Activated naive CD4-positive, alpha-beta T cell treated with anti-CD3 and anti-CD28 coated beads, Interleukin-2, amount 50 U/mL, for 24 hours (primary cell): ENCODE measurements around the gene GABRG3.
"Not testable (repeated sequence)": the region's sequence is repeated elsewhere in the genome, so short reads cannot be mapped to it uniquely, and the experiment has no call there.

Experiments
- H3K27ac Mint-ChIP-seq: one replicate; pipeline ENCODE4 v1.8.0; 2021; ENCODE audit warnings: mild to moderate bottlenecking, mixed read lengths
- H3K27me3 Mint-ChIP-seq: one replicate; pipeline ENCODE4 v1.8.0; 2021; ENCODE audit warnings: mixed read lengths
- H3K36me3 Mint-ChIP-seq: one replicate; pipeline ENCODE4 v1.8.0; 2021; ENCODE audit warnings: mixed read lengths
- H3K4me1 Mint-ChIP-seq: one replicate; pipeline ENCODE4 v1.8.0; 2021; ENCODE audit warnings: mixed read lengths
- H3K4me3 Mint-ChIP-seq: one replicate; pipeline ENCODE4 v1.8.0; 2021; ENCODE audit warnings: mild to moderate bottlenecking, mixed read lengths
- H3K9me3 Mint-ChIP-seq: one replicate; pipeline ENCODE4 v1.8.0; 2021; ENCODE audit warnings: mixed read lengths

GABRG3 gene

GRCh38 chr15:26971271-26972018, 464 bp downstream of the GABRG3 start:
- Mint-ChIP-seq H3K4me3 (no peak overlapping the region), H3K36me3 (no peaks in the 10 kb centered on the region), H3K27ac (no peak overlapping the region), H3K9me3 (no peaks in the 10 kb centered on the region), H3K4me1 (no peaks in the 10 kb centered on the region), H3K27me3 (peaks cover 25% of the 10 kb centered on the region)

DNA sequence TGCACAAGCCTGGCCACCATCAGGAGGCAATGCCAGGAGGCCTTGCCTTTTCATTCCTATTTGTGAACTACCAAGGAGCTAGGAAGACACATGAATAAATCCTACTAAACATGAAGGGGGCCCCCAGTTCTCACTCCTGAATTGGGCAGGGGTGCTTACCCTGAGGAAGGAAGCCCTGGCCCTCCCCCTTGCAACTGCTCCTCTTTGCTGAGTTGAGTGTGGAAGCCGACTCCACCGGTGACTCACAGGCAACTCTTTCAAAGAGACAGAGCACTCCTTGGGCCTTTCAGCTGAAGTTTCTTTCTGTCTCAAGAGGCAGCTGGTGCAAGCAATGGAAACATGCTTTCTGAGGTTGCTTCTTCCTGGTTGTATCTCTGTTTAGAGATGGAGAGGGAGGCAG, 1.7 kb downstream of the GABRG3 start:
- H3K4me3 Mint-ChIP-seq = no peak overlapping the region
- no peak overlapping the region for H3K27ac Mint-ChIP-seq
- no peaks in the 10 kb centered on the region for H3K36me3 Mint-ChIP-seq
- no peaks in the 10 kb centered on the region for H3K4me1 Mint-ChIP-seq
- H3K9me3 Mint-ChIP-seq = peaks cover 3% of the 10 kb centered on the region
- peaks cover 25% of the 10 kb centered on the region for H3K27me3 Mint-ChIP-seq

GRCh38 chr15:26974120-26974780, 3.3 kb downstream of the GABRG3 start:
- H3K9me3 Mint-ChIP-seq = peaks cover 3% of the 10 kb centered on the region
- H3K27me3 Mint-ChIP-seq = peaks cover 20% of the 10 kb centered on the region
- no peaks in the 10 kb centered on the region for H3K36me3 Mint-ChIP-seq
- H3K27ac Mint-ChIP-seq = no peak overlapping the region
- no peak overlapping the region for H3K4me3 Mint-ChIP-seq
- no peaks in the 10 kb centered on the region for H3K4me1 Mint-ChIP-seq

DNA sequence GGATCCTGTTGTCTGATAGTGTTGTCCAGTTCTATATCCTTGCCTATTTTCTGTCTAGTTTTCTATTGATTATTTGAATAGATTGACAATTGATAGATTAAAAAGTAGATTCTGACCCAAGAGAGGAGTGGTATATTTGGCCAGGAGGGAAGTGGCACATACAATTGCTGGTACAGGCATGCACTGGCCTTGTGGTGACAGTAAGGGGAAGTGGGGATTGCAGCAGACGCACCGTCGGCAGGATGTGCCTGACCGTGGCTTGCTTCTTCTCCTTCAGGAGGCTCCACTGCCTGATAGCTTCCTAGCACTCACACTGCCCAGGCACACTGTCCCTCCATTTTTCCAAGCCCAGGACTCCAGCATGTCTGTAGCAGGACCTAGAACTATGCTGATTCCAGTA, 10.5 kb downstream of the GABRG3 start:
- Mint-ChIP-seq H3K4me1 (no peaks in the 10 kb centered on the region), H3K36me3 (no peaks in the 10 kb centered on the region), H3K27ac (no peak overlapping the region), H3K9me3 (peaks cover 3% of the 10 kb centered on the region), H3K27me3 (no peaks in the 10 kb centered on the region), H3K4me3 (no peak overlapping the region)

GRCh38 chr15:26983822-26984221, 12.8 kb downstream of the GABRG3 start:
- no peak overlapping the region for H3K4me3 Mint-ChIP-seq
- peaks cover 10% of the 10 kb centered on the region for H3K9me3 Mint-ChIP-seq
- no peak overlapping the region for H3K27ac Mint-ChIP-seq
- H3K27me3 Mint-ChIP-seq = no peaks in the 10 kb centered on the region
- H3K36me3 Mint-ChIP-seq = no peaks in the 10 kb centered on the region
- H3K4me1 Mint-ChIP-seq = no peaks in the 10 kb centered on the region

GRCh38 chr15:26985050-26985449, 14.1 kb downstream of the GABRG3 start:
- Mint-ChIP-seq H3K27ac (no peak overlapping the region), H3K4me1 (no peaks in the 10 kb centered on the region), H3K27me3 (no peaks in the 10 kb centered on the region), H3K9me3 (peaks cover 10% of the 10 kb centered on the region), H3K4me3 (no peak overlapping the region), H3K36me3 (no peaks in the 10 kb centered on the region)

DNA sequence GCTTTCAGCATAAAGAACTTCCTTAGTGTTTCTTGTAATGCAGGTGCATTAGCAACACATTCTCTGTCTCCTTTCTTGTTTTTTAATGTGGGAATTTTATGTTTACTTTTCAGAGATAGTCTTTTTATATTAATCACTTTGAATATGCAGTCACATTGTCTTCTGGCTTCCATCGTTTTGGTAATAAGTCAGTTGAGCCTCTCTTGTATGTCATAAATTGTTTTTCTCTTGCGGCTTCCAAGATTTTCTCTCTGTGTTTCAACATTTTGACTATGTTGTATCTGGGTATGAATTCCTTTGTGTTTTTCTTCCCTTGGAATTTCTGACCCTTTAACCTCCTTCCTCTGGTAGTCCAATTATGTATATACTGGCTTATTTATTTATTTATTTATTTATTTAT, 25.3 kb downstream of the GABRG3 start:
- peaks cover 36% of the 10 kb centered on the region for H3K9me3 Mint-ChIP-seq
- H3K36me3 Mint-ChIP-seq = peaks cover 2% of the 10 kb centered on the region
- no peak overlapping the region for H3K4me3 Mint-ChIP-seq
- H3K4me1 Mint-ChIP-seq = no peaks in the 10 kb centered on the region
- peaks cover 3% of the 10 kb centered on the region for H3K27me3 Mint-ChIP-seq
- H3K27ac Mint-ChIP-seq = no peak overlapping the region

DNA sequence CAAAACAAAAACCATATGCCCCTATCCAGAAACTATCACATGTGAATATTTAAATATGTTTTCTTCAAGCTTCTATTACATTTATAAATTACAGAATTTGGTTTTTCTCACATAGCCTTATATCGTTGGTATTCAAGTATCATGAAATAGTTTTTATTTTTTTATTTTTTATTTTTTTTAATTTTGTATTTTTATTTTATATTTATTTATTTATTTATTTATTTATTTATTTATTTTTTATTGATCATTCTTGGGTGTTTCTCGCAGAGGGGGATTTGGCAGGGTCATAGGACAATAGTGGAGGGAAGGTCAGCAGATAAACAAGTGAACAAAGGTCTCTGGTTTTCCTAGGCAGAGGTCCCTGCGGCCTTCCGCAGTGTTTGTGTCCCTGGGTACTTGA, 32.0 kb downstream of the GABRG3 start:
- not testable (repeated sequence) for H3K4me1 Mint-ChIP-seq, H3K27me3 Mint-ChIP-seq, H3K36me3 Mint-ChIP-seq, H3K4me3 Mint-ChIP-seq, H3K27ac Mint-ChIP-seq, H3K9me3 Mint-ChIP-seq

DNA sequence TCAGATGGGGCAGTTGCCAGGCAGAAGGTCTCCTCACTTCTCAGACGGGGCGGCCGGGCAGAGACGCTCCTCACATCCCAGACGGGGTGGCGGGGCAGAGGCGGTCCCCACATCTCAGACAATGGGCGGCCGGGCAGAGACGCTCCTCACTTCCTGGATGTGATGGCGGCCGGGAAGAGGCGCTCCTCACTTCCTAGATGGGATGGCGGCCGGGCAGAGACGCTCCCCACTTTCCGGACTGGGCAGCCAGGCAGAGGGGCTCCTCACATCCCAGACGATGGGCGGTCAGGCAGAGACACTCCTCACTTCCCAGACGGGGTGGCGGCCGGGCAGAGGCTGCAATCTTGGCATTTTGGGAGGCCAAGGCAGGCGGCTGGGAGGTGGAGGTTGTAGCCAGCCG, 33.2 kb downstream of the GABRG3 start:
- H3K4me3 Mint-ChIP-seq, H3K27ac Mint-ChIP-seq, H3K27me3 Mint-ChIP-seq, H3K4me1 Mint-ChIP-seq, H3K36me3 Mint-ChIP-seq, H3K9me3 Mint-ChIP-seq: not testable (repeated sequence)

- H3K36me3 Mint-ChIP-seq = no peaks in the 10 kb centered on the region
- no peak overlapping the region for H3K27ac Mint-ChIP-seq
- peaks cover 3% of the 10 kb centered on the region for H3K27me3 Mint-ChIP-seq
- H3K9me3 Mint-ChIP-seq = peaks cover 29% of the 10 kb centered on the region
- no peaks in the 10 kb centered on the region for H3K4me1 Mint-ChIP-seq
- H3K4me3 Mint-ChIP-seq = no peak overlapping the region
These were observed 46.3 kb downstream of the GABRG3 start for GRCh38 chr15:27017168-27017809.

DNA sequence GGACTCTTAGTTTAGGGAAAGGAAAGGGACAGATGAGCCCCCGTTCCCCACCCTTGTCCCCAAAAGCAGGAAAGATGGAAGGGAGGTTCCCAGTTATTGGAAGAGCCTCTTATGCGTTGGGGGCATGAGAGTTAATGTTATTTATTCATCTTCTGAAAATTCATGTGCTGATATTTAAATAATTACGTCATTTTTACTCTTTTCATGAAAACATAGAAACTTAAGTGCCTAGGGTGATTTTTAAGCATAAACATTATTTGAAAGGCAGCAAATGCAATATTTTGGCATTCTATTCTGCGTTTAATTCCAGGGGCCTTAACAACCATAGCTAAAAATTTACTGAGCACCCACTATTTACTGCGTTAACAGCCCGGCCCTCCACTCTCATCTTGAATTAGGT, 48.7 kb downstream of the GABRG3 start:
- H3K27ac Mint-ChIP-seq = no peak overlapping the region
- peaks cover 18% of the 10 kb centered on the region for H3K9me3 Mint-ChIP-seq
- H3K4me3 Mint-ChIP-seq = no peak overlapping the region
- H3K4me1 Mint-ChIP-seq = no peaks in the 10 kb centered on the region
- H3K36me3 Mint-ChIP-seq = no peaks in the 10 kb centered on the region
- peaks cover 5% of the 10 kb centered on the region for H3K27me3 Mint-ChIP-seq

- no peak overlapping the region for H3K4me3 Mint-ChIP-seq
- H3K9me3 Mint-ChIP-seq = peaks cover 7% of the 10 kb centered on the region
These were observed 54.5 kb downstream of the GABRG3 start for GRCh38 chr15:27025481-27025966.

GRCh38 chr15:27027229-27027628, 56.2 kb downstream of the GABRG3 start:
- no peak overlapping the region for H3K27ac Mint-ChIP-seq
- H3K4me3 Mint-ChIP-seq = no peak overlapping the region
- H3K36me3 Mint-ChIP-seq = no peaks in the 10 kb centered on the region
- peaks cover 5% of the 10 kb centered on the region for H3K27me3 Mint-ChIP-seq
- H3K9me3 Mint-ChIP-seq = peaks cover 3% of the 10 kb centered on the region
- no peaks in the 10 kb centered on the region for H3K4me1 Mint-ChIP-seq

More at GRCh38 chr15:27025481-27025966, 54.5 kb downstream of the GABRG3 start:
- no peak overlapping the region for H3K27ac Mint-ChIP-seq
- H3K4me1 Mint-ChIP-seq = no peaks in the 10 kb centered on the region
- H3K27me3 Mint-ChIP-seq = peaks cover 8% of the 10 kb centered on the region
- H3K36me3 Mint-ChIP-seq = no peaks in the 10 kb centered on the region

GRCh38 chr15:27028858-27029477, 58.0 kb downstream of the GABRG3 start:
- Mint-ChIP-seq H3K4me3 (no peak overlapping the region), H3K27me3 (peaks cover 3% of the 10 kb centered on the region), H3K36me3 (no peaks in the 10 kb centered on the region), H3K27ac (no peak overlapping the region), H3K9me3 (peaks cover 3% of the 10 kb centered on the region), H3K4me1 (no peaks in the 10 kb centered on the region)

GRCh38 chr15:27036210-27036609, 65.2 kb downstream of the GABRG3 start:
- no peaks in the 10 kb centered on the region for H3K4me1 Mint-ChIP-seq
- H3K4me3 Mint-ChIP-seq = no peak overlapping the region
- H3K9me3 Mint-ChIP-seq = no peaks in the 10 kb centered on the region
- no peaks in the 10 kb centered on the region for H3K27me3 Mint-ChIP-seq
- no peaks in the 10 kb centered on the region for H3K36me3 Mint-ChIP-seq
- no peak overlapping the region for H3K27ac Mint-ChIP-seq

- H3K27me3 Mint-ChIP-seq = no peaks in the 10 kb centered on the region
- H3K4me1 Mint-ChIP-seq = no peaks in the 10 kb centered on the region
- no peaks in the 10 kb centered on the region for H3K9me3 Mint-ChIP-seq
- no peaks in the 10 kb centered on the region for H3K36me3 Mint-ChIP-seq
- H3K27ac Mint-ChIP-seq = no peak overlapping the region
- no peak overlapping the region for H3K4me3 Mint-ChIP-seq
These were observed 66.5 kb downstream of the GABRG3 start for GRCh38 chr15:27037501-27037900.
